ENCODE results near the gene BUB1.
"Not testable (repeated sequence)": the region's sequence is repeated elsewhere in the genome, so short reads cannot be mapped to it uniquely, and the experiment has no call there.

BUB1 gene

GRCh38 chr2:110642360-110642759 is 35.5 kb downstream of the BUB1 start:
- no peak for TF ChIP-seq CTCF (IDR thresholded peaks at IDR 0.05; ENCODE audit: low read length, missing control alignments)
- H3K4me3 ChIP-seq (replicated peaks; ENCODE audit: low read depth, low read length) = no peak overlapping the region
- DNase-seq (ENCODE audit: low read depth) = no peak

- no peak for TF ChIP-seq CTCF (IDR thresholded peaks at IDR 0.05; ENCODE audit: low read length, missing control alignments)
- DNase-seq (ENCODE audit: low read depth) = no peak
- no peak overlapping the region for H3K4me3 ChIP-seq (replicated peaks; ENCODE audit: low read depth, low read length)
Measured at GRCh38 chr2:110639972-110640371, 37.9 kb downstream of the BUB1 start.

- no peak for TF ChIP-seq CTCF (IDR thresholded peaks at IDR 0.05; ENCODE audit: low read length, missing control alignments)
- peak; percentile 24 for DNase-seq (ENCODE audit: low read depth)
- H3K4me3 ChIP-seq (replicated peaks; ENCODE audit: low read depth, low read length) = no peak overlapping the region
Measured at GRCh38 chr2:110638952-110639695, 38.7 kb downstream of the BUB1 start.

- no peak for DNase-seq (ENCODE audit: low read depth)
- TF ChIP-seq CTCF (IDR thresholded peaks at IDR 0.05; ENCODE audit: low read length, missing control alignments) = no peak
- H3K4me3 ChIP-seq (replicated peaks; ENCODE audit: low read depth, low read length) = no peak overlapping the region
Measured at GRCh38 chr2:110638004-110638403, 39.9 kb downstream of the BUB1 start.

GRCh38 chr2:110637093-110637492 is 40.8 kb downstream of the BUB1 start:
- H3K4me3 ChIP-seq (replicated peaks; ENCODE audit: low read depth, low read length) = no peak overlapping the region
- no peak for DNase-seq (ENCODE audit: low read depth)
- no peak for TF ChIP-seq CTCF (IDR thresholded peaks at IDR 0.05; ENCODE audit: low read length, missing control alignments)

- not testable (repeated sequence) for H3K4me3 ChIP-seq (replicated peaks; ENCODE audit: low read depth, low read length); DNase-seq (ENCODE audit: low read depth)
Measured at GRCh38 chr2:110635949-110636628, 41.8 kb downstream of the BUB1 start.

- DNase-seq (ENCODE audit: low read depth); H3K4me3 ChIP-seq (replicated peaks; ENCODE audit: low read depth, low read length): not testable (repeated sequence)
Measured at GRCh38 chr2:110627348-110627747, 50.5 kb downstream of the BUB1 start.

- not testable (repeated sequence) for H3K4me3 ChIP-seq (replicated peaks; ENCODE audit: low read depth, low read length)
Measured at GRCh38 chr2:110619326-110619939, 58.4 kb downstream of the BUB1 start.

GRCh38 chr2:110613927-110614326 is 63.9 kb downstream of the BUB1 start:
- not testable (repeated sequence) for DNase-seq (ENCODE audit: low read depth)

More at GRCh38 chr2:110619326-110619939, 58.4 kb downstream of the BUB1 start:
- DNase-seq (ENCODE audit: low read depth) = not testable (repeated sequence)

GRCh38 chr2:110610613-110611250 is 67.1 kb downstream of the BUB1 start:
- not testable (repeated sequence) for H3K4me3 ChIP-seq (replicated peaks; ENCODE audit: low read depth, low read length); DNase-seq (ENCODE audit: low read depth)

More at GRCh38 chr2:110613927-110614326, 63.9 kb downstream of the BUB1 start:
- H3K4me3 ChIP-seq (replicated peaks; ENCODE audit: low read depth, low read length) = not testable (repeated sequence)

- not testable (repeated sequence) for H3K4me3 ChIP-seq (replicated peaks; ENCODE audit: low read depth, low read length); DNase-seq (ENCODE audit: low read depth)
Measured at GRCh38 chr2:110609843-110610612, 67.8 kb downstream of the BUB1 start.

All from fibroblast of pulmonary artery (primary cell).